HG02798 (cell line): ENCODE results near the gene TOB1.
A peak's percentile ranks its signal among the peaks of the same experiment; 100 is the strongest.

Experiments
- ATAC-seq: cut with Tn5 transposase; IDR thresholded peaks from one replicate; pipeline ENCODE4 v1.9.1; 2021; ENCODE audit warnings: mild to moderate bottlenecking; ENCODE audit not compliant: unreplicated experiment, poor library complexity

The TOB1 gene

GRCh38 chr17:50848711-50849110 lies 17.4 kb downstream of the TOB1 start:
- ATAC-seq, result no peak

- ATAC-seq, result no peak
These were observed 18.1 kb downstream of the TOB1 start for GRCh38 chr17:50848039-50848438.

- ATAC-seq, result no peak
These were observed 18.6 kb downstream of the TOB1 start for GRCh38 chr17:50847566-50847965.

- no peak for ATAC-seq
These were observed 20.7 kb downstream of the TOB1 start for GRCh38 chr17:50845240-50846147.

- no peak for ATAC-seq
These were observed 21.9 kb downstream of the TOB1 start for GRCh38 chr17:50844117-50844700.

GRCh38 chr17:50843150-50843905 lies 22.8 kb downstream of the TOB1 start:
- no peak for ATAC-seq

GRCh38 chr17:50842506-50843149 lies 23.5 kb downstream of the TOB1 start:
- ATAC-seq, result no peak

GRCh38 chr17:50841949-50842354 lies 24.2 kb downstream of the TOB1 start:
- peak; percentile 41 for ATAC-seq

- peak; percentile 6 for ATAC-seq
These were observed 24.7 kb downstream of the TOB1 start for GRCh38 chr17:50841277-50841948.

GRCh38 chr17:50840311-50840851 lies 25.8 kb downstream of the TOB1 start:
- no peak for ATAC-seq

- ATAC-seq, result no peak
These were observed 26.4 kb downstream of the TOB1 start for GRCh38 chr17:50839591-50840310.

GRCh38 chr17:50837980-50838954 lies 27.9 kb downstream of the TOB1 start:
- ATAC-seq, result no peak

GRCh38 chr17:50837286-50837979 lies 28.7 kb downstream of the TOB1 start:
- ATAC-seq, result no peak

GRCh38 chr17:50836826-50837225 lies 29.3 kb downstream of the TOB1 start:
- no peak for ATAC-seq

- no peak for ATAC-seq
These were observed 30.6 kb downstream of the TOB1 start, which contains the start of gene WFIKKN2 for GRCh38 chr17:50835301-50836234. Gene WFIKKN2 (plus strand): TSS chr17:50835586. CDS start chr17:50835938, 352 bp downstream.
